Endothelial cell of umbilical vein (primary cell): ENCODE results near the gene ANO9. TPM values are rescaled to one million over a fixed set of nuclear protein-coding genes. Genes with fewer than 3 reads are reported as not detected.

Experiments used
- BruUV-seq: library from RNA; stranded (reverse); fragments of 400-500 nt; replicated peaks from 2 replicates; lab custom pipeline; 2021; lab: Mats Ljungman, UMichigan
- CTCF ChIA-PET: fragments of 300-600, 350-600 bp; sonication (Branson Sonifier 250); formaldehyde crosslinking; loops from one replicate; lab custom pipeline; 2021; ENCODE audit warnings: antibody characterized with exemption, inconsistent platforms; lab: Charles Lee
- POLR2A ChIA-PET: fragments of 300-600, 350-600 bp; sonication (Branson Sonifier 250); formaldehyde crosslinking; loops from one replicate; lab custom pipeline; 2021; ENCODE audit warnings: antibody characterized with exemption, inconsistent platforms; lab: Charles Lee
- DNase-seq: peaks from one replicate; pipeline ENCODE4 v3.0.0-alpha.2; 2011; ENCODE audit warnings: low read depth, low spot score
- FAIRE-seq: peaks from 2 replicates; lab custom pipeline; 2011; peaks lifted over from hg19 to GRCh38; lab: Jason Lieb, UNC
- H2AFZ ChIP-seq: 2 replicates; pipeline ENCODE4 v1.6.0; 2012; ENCODE audit warnings: low read depth, low read length, control low read depth, inconsistent platforms
- H3K27ac ChIP-seq: 2 replicates; pipeline ENCODE4 v1.5.1; 2011; ENCODE audit warnings: low read depth, mild to moderate bottlenecking, control low read depth, low read length, moderate library complexity; ENCODE audit not compliant: insufficient read depth
- H3K27me3 ChIP-seq, 2 experiments: 2 replicates each; pipeline versions ENCODE4 v1.6.0 to v1.6.1; 2011; ENCODE audit warnings: low read length in 2 of 2, mixed read lengths in 1 of 2; ENCODE audit not compliant: control insufficient read depth in 2 of 2, insufficient read depth in 2 of 2
- H3K36me3 ChIP-seq, 2 experiments: 2 replicates in 1 of 2; 3 replicates in 1 of 2; pipeline ENCODE4 v1.5.1; 2011; ENCODE audit warnings: low read length in 2 of 2, mild to moderate bottlenecking in 1 of 2, moderate library complexity in 1 of 2; ENCODE audit not compliant: control insufficient read depth in 2 of 2, insufficient read depth in 2 of 2; ENCODE audit errors: extremely low read depth in 1 of 2
- H3K4me1 ChIP-seq: 3 replicates; pipeline ENCODE4 v1.5.1; 2011; ENCODE audit warnings: mild to moderate bottlenecking, low read length; ENCODE audit not compliant: control insufficient read depth, insufficient read depth; ENCODE audit errors: extremely low read depth
- H3K4me2 ChIP-seq: 2 replicates; pipeline ENCODE4 v1.6.1; 2011; ENCODE audit warnings: low read length, control low read depth, mixed read lengths; ENCODE audit not compliant: insufficient read depth
- H3K4me3 ChIP-seq, 3 experiments: fragments of 200-600 bp in 1 of 3; sonication (generic), shearing (Covaris generic) in 1 of 3; replicated peaks in 1 of 3; 2 replicates each; pipeline ENCODE4 v1.5.1; 2011 to 2016; ENCODE audit warnings: control low read depth in 3 of 3, low read length in 3 of 3, mild to moderate bottlenecking in 2 of 3, inconsistent platforms in 1 of 3, low read depth in 1 of 3, moderate library complexity in 1 of 3; ENCODE audit not compliant: insufficient read depth in 1 of 3
- H3K79me2 ChIP-seq: 2 replicates; pipeline ENCODE4 v1.6.0; 2012; ENCODE audit warnings: low read length, inconsistent platforms; ENCODE audit not compliant: control insufficient read depth, insufficient read depth
- H3K9ac ChIP-seq: replicated peaks from 2 replicates; pipeline ENCODE3; 2011; ENCODE audit warnings: low read length, control low read depth; ENCODE audit not compliant: insufficient read depth; ENCODE audit errors: extremely low read depth
- H3K9me1 ChIP-seq: replicated peaks from 3 replicates; pipeline ENCODE4 v1.6.0; 2011; ENCODE audit warnings: mild to moderate bottlenecking, low read length; ENCODE audit not compliant: control insufficient read depth, insufficient read depth; ENCODE audit errors: extremely low read depth
- H3K9me3 ChIP-seq: replicated peaks from 2 replicates; pipeline ENCODE4 v1.5.1; 2012; ENCODE audit warnings: low read length, inconsistent platforms; ENCODE audit not compliant: control insufficient read depth, insufficient read depth
- H4K20me1 ChIP-seq: replicated peaks from 2 replicates; pipeline ENCODE3; 2011; ENCODE audit warnings: mild to moderate bottlenecking, low read length; ENCODE audit not compliant: control insufficient read depth, insufficient read depth; ENCODE audit errors: extremely low read depth
- CTCF ChIP-seq, 2 donors: IDR thresholded peaks; 1 replicate in 1 of 2; 2 replicates in 1 of 2; pipeline ENCODE4 v1.5.1; 2011; ENCODE audit warnings: low read length in 2 of 2, mild to moderate bottlenecking in 2 of 2, moderate library complexity in 2 of 2, control low read depth in 1 of 2, inconsistent platforms in 1 of 2, low read depth in 1 of 2; ENCODE audit not compliant: insufficient read depth in 1 of 2; ENCODE audit errors: extremely low read depth in 1 of 2
- EZH2 ChIP-seq: IDR thresholded peaks from 2 replicates; pipeline ENCODE4 v1.6.1; 2012; ENCODE audit warnings: borderline replicate concordance, low read depth, mild to moderate bottlenecking, moderate library complexity, low read length, inconsistent platforms; ENCODE audit not compliant: severe bottlenecking
- FOS ChIP-seq: IDR thresholded peaks from 2 replicates; pipeline ENCODE4 v1.6.1; 2011; ENCODE audit warnings: mild to moderate bottlenecking, low read length, moderate library complexity, borderline replicate concordance; ENCODE audit not compliant: insufficient read depth
- GATA2 ChIP-seq: IDR thresholded peaks from 2 replicates; pipeline ENCODE4 v1.7.0; 2011; ENCODE audit warnings: low read depth, mild to moderate bottlenecking, moderate library complexity, mixed read lengths, low read length; ENCODE audit not compliant: insufficient read length, insufficient read depth
- JUN ChIP-seq: IDR thresholded peaks from 2 replicates; pipeline ENCODE4 v1.6.1; 2011; ENCODE audit warnings: borderline replicate concordance, low read depth; ENCODE audit not compliant: insufficient read length, insufficient read depth
- MAX ChIP-seq: IDR thresholded peaks from 2 replicates; pipeline ENCODE4 v1.6.1; 2011; ENCODE audit not compliant: insufficient read depth, insufficient read length
- MYC ChIP-seq: IDR thresholded peaks from one replicate; pipeline ENCODE4 v1.6.1; 2011; ENCODE audit warnings: mild to moderate bottlenecking, low read depth, low read length
- POLR2A ChIP-seq: IDR thresholded peaks from 2 replicates; pipeline ENCODE4 v1.6.1; 2012; ENCODE audit warnings: low read depth, mild to moderate bottlenecking, control low read depth, low read length
- POLR2AphosphoS5 ChIP-seq: IDR thresholded peaks from 2 replicates; pipeline ENCODE4 v1.6.1; 2012; ENCODE audit warnings: low read depth, mild to moderate bottlenecking, control low read depth, low read length, moderate library complexity; ENCODE audit not compliant: insufficient read depth
- dilution Hi-C: fragments of 300-500 bp; cut with MboI; formaldehyde crosslinking; loops from one replicate; pipeline ENCODE4 v1.15.0; 2019; ENCODE audit warnings: low sequenced_read_pairs; ENCODE audit not compliant: extremely low pct_ligation_motif_present
- intact Hi-C: fragments of 100-400 bp; cut with micrococcal nuclease; formaldehyde crosslinking; loops from one replicate; pipeline ENCODE4 v1.10.0; 2022
- polyA plus RNA-seq, 4 experiments: library from polyadenylated mRNA; depleted of rRNA in 3 of 4; stranded (reverse) in 3 of 4; unstranded in 1 of 4; fragments of >200 nt; gene quantifications; 2 replicates each; pipeline versions ENCODE4 v1.2.1 to v1.2.3, GENCODE V29; 2011 to 2012; ENCODE audit warnings: missing spikeins in 1 of 4
- total RNA-seq: library from RNA; stranded (reverse); gene quantifications from 2 replicates; pipeline ENCODE4 v1.2.3, GENCODE V29; 2021

ANO9 gene
- total and polyA plus RNA-seq, 2 donors (not counting 3 experiments of a cell fraction or from before 2014, with no cell fraction given) = 0.23 TPM; not detected in 1

- Histone ChIP-seq H3K9ac (no peak overlapping the region), H3K27me3 (no peaks in the 10 kb centered on the region), H3K9me1 (no peaks in the 10 kb centered on the region), H3K27ac (no peak overlapping the region), H3K36me3 (no peaks in the 10 kb centered on the region), H4K20me1 (no peaks in the 10 kb centered on the region), H2AFZ (peak overlapping the region; percentile 83), H3K9me3 (no peaks in the 10 kb centered on the region), H3K79me2 (no peaks in the 10 kb centered on the region), H3K4me3 (no peak overlapping the region), H3K4me2 (no peak overlapping the region), H3K4me1 (peaks cover 5% of the 10 kb centered on the region)
- intact Hi-C loops (loop anchor here (1.0 kb wide), 1 partner anchor 8 kb away; no protein-coding TSS in a partner anchor), dilution Hi-C loops (no loop called here)
- no peak for TF ChIP-seq POLR2A
- TF ChIP-seq MYC = no peak
- no peak for TF ChIP-seq CTCF (IDR thresholded peaks at IDR 0.05; ENCODE audit: extremely low read depth in 1 of 2, insufficient read depth in 1 of 2, low read depth in 1 of 2, low read length in 2 of 2)
- no peak for TF ChIP-seq FOS
- TF ChIP-seq POLR2AphosphoS5 = no peak
- TF ChIP-seq EZH2 = no peak
- TF ChIP-seq MAX = no peak
- no peak for TF ChIP-seq JUN
- TF ChIP-seq GATA2 = no peak
- no peak for FAIRE-seq
- ChIA-PET CTCF (interaction anchor here (0.7 to 5.5 kb wide), 10 partner anchors 9 to 157 kb away, joined by 3 to 57 read pairs (median 4); partner anchors contain the start of genes PTDSS2 and RNH1), POLR2A (interaction anchor here (0.9 kb wide), 1 partner anchor 200 kb away, joined by 3 read pairs; the partner anchor contains the start of genes BET1L and RIC8A)
- no peak for DNase-seq
- BruUV-seq = no TSS peak
Observed at GRCh38 chr11:407651-408123, 34.1 kb downstream of the ANO9 start.
